Activated naive CD4-positive, alpha-beta T cell treated with anti-CD3 and anti-CD28 coated beads for 36 hours (primary cell): ENCODE measurements around the gene PROS1. TPM values are rescaled to one million over a fixed set of nuclear protein-coding genes. Genes with fewer than 3 reads are reported as not detected.
"Not testable (repeated sequence)": the region's sequence is repeated elsewhere in the genome, so short reads cannot be mapped to it uniquely, and the experiment has no call there.

Source experiments
- CTCF ChIA-PET: fragments of 350-600 bp; sonication (Branson Sonifier 250); formaldehyde crosslinking; loops from one replicate; lab custom pipeline; 2021; ENCODE audit warnings: antibody characterized with exemption; lab: Charles Lee
- DNase-seq: peaks from one replicate; pipeline ENCODE4 v3.0.0-alpha.2; 2020
- H3K27ac Mint-ChIP-seq: one replicate; pipeline ENCODE4 v1.8.0; 2021; ENCODE audit warnings: mild to moderate bottlenecking, mixed read lengths
- H3K27me3 Mint-ChIP-seq: one replicate; pipeline ENCODE4 v1.8.0; 2021; ENCODE audit warnings: low read depth, mixed read lengths
- H3K36me3 Mint-ChIP-seq: one replicate; pipeline ENCODE4 v1.8.0; 2021; ENCODE audit warnings: low read depth, mixed read lengths
- H3K4me1 Mint-ChIP-seq: one replicate; pipeline ENCODE4 v1.8.0; 2021; ENCODE audit warnings: low read depth, mixed read lengths
- H3K4me3 Mint-ChIP-seq: one replicate; pipeline ENCODE4 v1.8.0; 2021; ENCODE audit warnings: mild to moderate bottlenecking, moderate library complexity, mixed read lengths
- H3K9me3 Mint-ChIP-seq: one replicate; pipeline ENCODE4 v1.8.0; 2021; ENCODE audit warnings: mixed read lengths
- intact Hi-C: fragments of 100-400 bp; cut with micrococcal nuclease; formaldehyde crosslinking; loops from one replicate; pipeline ENCODE4 v1.15.1; 2023
- total RNA-seq, 2 experiments: library from RNA; stranded (reverse); gene quantifications; one replicate each; pipeline ENCODE4 v1.2.3, GENCODE V29; 2021

The PROS1 gene
- total RNA-seq, 2 experiments from 2014 or later, result 0.55 to 0.94 TPM

GRCh38 chr3:93965106-93965505 is 8.6 kb downstream of the PROS1 start:
- intact Hi-C loops, H3K9me3 Mint-ChIP-seq: not testable (repeated sequence)

GRCh38 chr3:93962798-93963197 is 10.9 kb downstream of the PROS1 start:
- CTCF ChIA-PET, result no interaction called here
- no peak overlapping the region for H3K27ac Mint-ChIP-seq
- H3K27me3 Mint-ChIP-seq, result peaks cover 10% of the 10 kb centered on the region
- intact Hi-C loops, result no loop called here
- DNase-seq, result no peak
- H3K4me3 Mint-ChIP-seq, result no peak overlapping the region
- H3K36me3 Mint-ChIP-seq, result no peaks in the 10 kb centered on the region
- no peaks in the 10 kb centered on the region for H3K4me1 Mint-ChIP-seq
- H3K9me3 Mint-ChIP-seq, result no peaks in the 10 kb centered on the region

More at GRCh38 chr3:93965106-93965505, 8.6 kb downstream of the PROS1 start:
- H3K36me3 Mint-ChIP-seq, H3K4me1 Mint-ChIP-seq, H3K4me3 Mint-ChIP-seq, H3K27me3 Mint-ChIP-seq, CTCF ChIA-PET, DNase-seq, H3K27ac Mint-ChIP-seq: not testable (repeated sequence)

- DNase-seq, result no peak
- Mint-ChIP-seq H3K36me3 (no peaks in the 10 kb centered on the region), H3K27ac (no peak overlapping the region), H3K27me3 (peaks cover 12% of the 10 kb centered on the region), H3K4me1 (no peaks in the 10 kb centered on the region), H3K4me3 (no peak overlapping the region), H3K9me3 (no peaks in the 10 kb centered on the region)
- CTCF ChIA-PET, result no interaction called here
- intact Hi-C loops, result no loop called here
Observed at GRCh38 chr3:93961489-93961888, 12.2 kb downstream of the PROS1 start.

GRCh38 chr3:93961026-93961425 is 12.7 kb downstream of the PROS1 start:
- Mint-ChIP-seq H3K36me3 (no peaks in the 10 kb centered on the region), H3K27ac (no peak overlapping the region), H3K27me3 (peaks cover 13% of the 10 kb centered on the region), H3K9me3 (no peaks in the 10 kb centered on the region), H3K4me3 (no peak overlapping the region), H3K4me1 (no peaks in the 10 kb centered on the region)
- intact Hi-C loops, result no loop called here
- DNase-seq, result no peak
- CTCF ChIA-PET, result no interaction called here

- CTCF ChIA-PET, H3K36me3 Mint-ChIP-seq, DNase-seq, H3K4me1 Mint-ChIP-seq, H3K9me3 Mint-ChIP-seq, H3K4me3 Mint-ChIP-seq, H3K27ac Mint-ChIP-seq: not testable (repeated sequence)
- peaks cover 36% of the 10 kb centered on the region for H3K27me3 Mint-ChIP-seq
- intact Hi-C loops, result loop anchor here (10.0 kb wide), 1 partner anchor 95 kb away; no protein-coding TSS in a partner anchor
Observed at GRCh38 chr3:93949958-93950357, 23.7 kb downstream of the PROS1 start.

GRCh38 chr3:93937485-93937884 is 36.2 kb downstream of the PROS1 start:
- CTCF ChIA-PET, H3K4me3 Mint-ChIP-seq, intact Hi-C loops, DNase-seq, H3K27me3 Mint-ChIP-seq, H3K27ac Mint-ChIP-seq, H3K9me3 Mint-ChIP-seq, H3K4me1 Mint-ChIP-seq, H3K36me3 Mint-ChIP-seq: not testable (repeated sequence)

- H3K27me3 Mint-ChIP-seq, result no peaks in the 10 kb centered on the region
- no peaks in the 10 kb centered on the region for H3K36me3 Mint-ChIP-seq
- intact Hi-C loops, result no loop called here
- DNase-seq, result no peak
- CTCF ChIA-PET, result no interaction called here
- H3K4me1 Mint-ChIP-seq, result no peaks in the 10 kb centered on the region
- no peak overlapping the region for H3K4me3 Mint-ChIP-seq
- no peak overlapping the region for H3K27ac Mint-ChIP-seq
- no peaks in the 10 kb centered on the region for H3K9me3 Mint-ChIP-seq
Observed at GRCh38 chr3:93936549-93936948, 37.1 kb downstream of the PROS1 start.

- no peak overlapping the region for H3K4me3 Mint-ChIP-seq
- no peak for DNase-seq
- CTCF ChIA-PET, result no interaction called here
Observed at GRCh38 chr3:93934366-93935046, 39.2 kb downstream of the PROS1 start.

GRCh38 chr3:93931597-93932229 is 42.0 kb downstream of the PROS1 start:
- H3K27me3 Mint-ChIP-seq, result no peaks in the 10 kb centered on the region
- H3K4me3 Mint-ChIP-seq, result no peak overlapping the region
- no peaks in the 10 kb centered on the region for H3K9me3 Mint-ChIP-seq
- DNase-seq, result no peak
- CTCF ChIA-PET, result no interaction called here
- intact Hi-C loops, result no loop called here
- H3K27ac Mint-ChIP-seq, result no peak overlapping the region
- H3K4me1 Mint-ChIP-seq, result no peaks in the 10 kb centered on the region
- H3K36me3 Mint-ChIP-seq, result no peaks in the 10 kb centered on the region

More at GRCh38 chr3:93934366-93935046, 39.2 kb downstream of the PROS1 start:
- no peaks in the 10 kb centered on the region for H3K36me3 Mint-ChIP-seq
- no peaks in the 10 kb centered on the region for H3K4me1 Mint-ChIP-seq
- intact Hi-C loops, result no loop called here
- no peak overlapping the region for H3K27ac Mint-ChIP-seq
- H3K9me3 Mint-ChIP-seq, result no peaks in the 10 kb centered on the region
- H3K27me3 Mint-ChIP-seq, result no peaks in the 10 kb centered on the region

- Mint-ChIP-seq H3K9me3 (no peaks in the 10 kb centered on the region), H3K27ac (no peak overlapping the region), H3K27me3 (no peaks in the 10 kb centered on the region), H3K4me3 (no peak overlapping the region), H3K36me3 (no peaks in the 10 kb centered on the region), H3K4me1 (no peaks in the 10 kb centered on the region)
- CTCF ChIA-PET, result interaction anchor here (0.6 kb wide), 1 partner anchor 39 kb away, joined by 3 read pairs; no protein-coding TSS in a partner anchor
- no peak for DNase-seq
- intact Hi-C loops, result no loop called here
Observed at GRCh38 chr3:93930041-93930440, 43.7 kb downstream of the PROS1 start.

GRCh38 chr3:93926789-93927188 is 46.9 kb downstream of the PROS1 start:
- intact Hi-C loops, result no loop called here
- H3K4me3 Mint-ChIP-seq, result no peak overlapping the region
- CTCF ChIA-PET, result no interaction called here
- H3K4me1 Mint-ChIP-seq, result no peaks in the 10 kb centered on the region
- no peaks in the 10 kb centered on the region for H3K36me3 Mint-ChIP-seq
- no peak overlapping the region for H3K27ac Mint-ChIP-seq
- no peaks in the 10 kb centered on the region for H3K27me3 Mint-ChIP-seq
- no peak for DNase-seq
- H3K9me3 Mint-ChIP-seq, result no peaks in the 10 kb centered on the region

GRCh38 chr3:93924491-93924890 is 49.2 kb downstream of the PROS1 start:
- H3K27ac Mint-ChIP-seq, result no peak overlapping the region
- DNase-seq, result no peak
- CTCF ChIA-PET, result no interaction called here
- H3K36me3 Mint-ChIP-seq, result no peaks in the 10 kb centered on the region
- no peaks in the 10 kb centered on the region for H3K9me3 Mint-ChIP-seq
- H3K4me3 Mint-ChIP-seq, result no peak overlapping the region
- intact Hi-C loops, result no loop called here
- H3K4me1 Mint-ChIP-seq, result no peaks in the 10 kb centered on the region
- H3K27me3 Mint-ChIP-seq, result no peaks in the 10 kb centered on the region

GRCh38 chr3:93923006-93923405 is 50.7 kb downstream of the PROS1 start:
- H3K9me3 Mint-ChIP-seq, result no peaks in the 10 kb centered on the region
- H3K4me3 Mint-ChIP-seq, result no peak overlapping the region
- no peak for DNase-seq
- no peaks in the 10 kb centered on the region for H3K36me3 Mint-ChIP-seq
- H3K27ac Mint-ChIP-seq, result no peak overlapping the region
- CTCF ChIA-PET, result no interaction called here
- intact Hi-C loops, result no loop called here
- no peaks in the 10 kb centered on the region for H3K4me1 Mint-ChIP-seq
- H3K27me3 Mint-ChIP-seq, result no peaks in the 10 kb centered on the region
